HL-60 (cell line): Measurements from ENCODE around the gene ALK.

ENCODE experiments used
- TF ChIP-seq, protein P1 (sequence below): IDR thresholded peaks from one replicate; pipeline ENCODE4 v1.5.1; 2011; ENCODE audit warnings: low read length, control low read depth, inconsistent platforms; ENCODE audit not compliant: insufficient read depth
- TF ChIP-seq, protein P2 (sequence below): IDR thresholded peaks from 2 replicates; pipeline ENCODE4 v1.6.1; 2012; ENCODE audit warnings: low read depth; ENCODE audit not compliant: insufficient replicate concordance

DNA sequence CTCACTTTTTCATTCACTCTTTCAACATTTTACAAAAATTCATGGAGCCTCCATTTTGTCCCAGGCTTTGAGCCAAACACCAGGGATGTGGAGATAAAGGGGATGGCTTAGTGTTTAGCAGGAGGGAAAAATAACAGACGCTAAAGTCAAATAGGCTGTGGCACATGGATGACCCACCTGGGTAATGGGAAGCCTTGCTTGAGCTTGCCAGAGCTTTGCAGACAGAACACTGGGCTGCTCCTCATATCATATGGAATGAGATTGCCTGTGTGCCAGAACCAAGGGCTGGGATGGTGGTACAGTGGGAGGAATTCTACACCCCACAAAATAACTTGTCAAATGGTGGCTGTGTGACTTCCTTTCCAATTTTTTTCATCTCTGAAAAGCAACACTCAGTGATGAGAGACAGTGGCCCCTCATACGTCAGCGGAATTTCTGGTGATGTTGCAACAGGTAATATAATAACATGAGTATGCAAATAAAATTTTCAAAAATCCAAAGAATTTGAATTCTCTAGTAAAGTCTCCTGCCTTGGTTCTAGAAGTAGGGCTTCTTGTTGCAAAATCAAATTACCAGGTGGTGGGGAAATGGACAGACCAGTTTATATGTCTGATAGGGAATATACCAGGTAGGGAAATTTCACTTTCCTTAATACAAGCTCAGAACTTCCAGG, 553.3 kb downstream of the ALK start:
- TF ChIP-seq, protein P1, sequence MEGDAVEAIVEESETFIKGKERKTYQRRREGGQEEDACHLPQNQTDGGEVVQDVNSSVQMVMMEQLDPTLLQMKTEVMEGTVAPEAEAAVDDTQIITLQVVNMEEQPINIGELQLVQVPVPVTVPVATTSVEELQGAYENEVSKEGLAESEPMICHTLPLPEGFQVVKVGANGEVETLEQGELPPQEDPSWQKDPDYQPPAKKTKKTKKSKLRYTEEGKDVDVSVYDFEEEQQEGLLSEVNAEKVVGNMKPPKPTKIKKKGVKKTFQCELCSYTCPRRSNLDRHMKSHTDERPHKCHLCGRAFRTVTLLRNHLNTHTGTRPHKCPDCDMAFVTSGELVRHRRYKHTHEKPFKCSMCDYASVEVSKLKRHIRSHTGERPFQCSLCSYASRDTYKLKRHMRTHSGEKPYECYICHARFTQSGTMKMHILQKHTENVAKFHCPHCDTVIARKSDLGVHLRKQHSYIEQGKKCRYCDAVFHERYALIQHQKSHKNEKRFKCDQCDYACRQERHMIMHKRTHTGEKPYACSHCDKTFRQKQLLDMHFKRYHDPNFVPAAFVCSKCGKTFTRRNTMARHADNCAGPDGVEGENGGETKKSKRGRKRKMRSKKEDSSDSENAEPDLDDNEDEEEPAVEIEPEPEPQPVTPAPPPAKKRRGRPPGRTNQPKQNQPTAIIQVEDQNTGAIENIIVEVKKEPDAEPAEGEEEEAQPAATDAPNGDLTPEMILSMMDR, result no peak
- TF ChIP-seq, protein P2, sequence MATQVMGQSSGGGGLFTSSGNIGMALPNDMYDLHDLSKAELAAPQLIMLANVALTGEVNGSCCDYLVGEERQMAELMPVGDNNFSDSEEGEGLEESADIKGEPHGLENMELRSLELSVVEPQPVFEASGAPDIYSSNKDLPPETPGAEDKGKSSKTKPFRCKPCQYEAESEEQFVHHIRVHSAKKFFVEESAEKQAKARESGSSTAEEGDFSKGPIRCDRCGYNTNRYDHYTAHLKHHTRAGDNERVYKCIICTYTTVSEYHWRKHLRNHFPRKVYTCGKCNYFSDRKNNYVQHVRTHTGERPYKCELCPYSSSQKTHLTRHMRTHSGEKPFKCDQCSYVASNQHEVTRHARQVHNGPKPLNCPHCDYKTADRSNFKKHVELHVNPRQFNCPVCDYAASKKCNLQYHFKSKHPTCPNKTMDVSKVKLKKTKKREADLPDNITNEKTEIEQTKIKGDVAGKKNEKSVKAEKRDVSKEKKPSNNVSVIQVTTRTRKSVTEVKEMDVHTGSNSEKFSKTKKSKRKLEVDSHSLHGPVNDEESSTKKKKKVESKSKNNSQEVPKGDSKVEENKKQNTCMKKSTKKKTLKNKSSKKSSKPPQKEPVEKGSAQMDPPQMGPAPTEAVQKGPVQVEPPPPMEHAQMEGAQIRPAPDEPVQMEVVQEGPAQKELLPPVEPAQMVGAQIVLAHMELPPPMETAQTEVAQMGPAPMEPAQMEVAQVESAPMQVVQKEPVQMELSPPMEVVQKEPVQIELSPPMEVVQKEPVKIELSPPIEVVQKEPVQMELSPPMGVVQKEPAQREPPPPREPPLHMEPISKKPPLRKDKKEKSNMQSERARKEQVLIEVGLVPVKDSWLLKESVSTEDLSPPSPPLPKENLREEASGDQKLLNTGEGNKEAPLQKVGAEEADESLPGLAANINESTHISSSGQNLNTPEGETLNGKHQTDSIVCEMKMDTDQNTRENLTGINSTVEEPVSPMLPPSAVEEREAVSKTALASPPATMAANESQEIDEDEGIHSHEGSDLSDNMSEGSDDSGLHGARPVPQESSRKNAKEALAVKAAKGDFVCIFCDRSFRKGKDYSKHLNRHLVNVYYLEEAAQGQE, result no peak
